Fibroblast of pulmonary artery (primary cell): ENCODE results near the gene NUDT1.

Experiments used
- DNase-seq: peaks from one replicate; pipeline ENCODE4 v3.0.0-alpha.2; 2010; ENCODE audit warnings: low read depth
- H3K4me3 ChIP-seq: replicated peaks from 2 replicates; pipeline ENCODE4 v1.5.1; 2011; ENCODE audit warnings: low read depth, mild to moderate bottlenecking, control low read depth, low read length, moderate library complexity
- CTCF ChIP-seq: IDR thresholded peaks from 2 replicates; pipeline ENCODE4 v1.5.1; 2011; ENCODE audit warnings: mild to moderate bottlenecking, control low read depth, low read length, inconsistent platforms; ENCODE audit errors: missing control alignments

Gene NUDT1

GRCh38 chr7:2208712-2209111 is 33.3 kb upstream of the NUDT1 start:
- no peak overlapping the region for H3K4me3 ChIP-seq
- TF ChIP-seq CTCF, result no peak
- DNase-seq, result no peak

GRCh38 chr7:2209146-2209960 is 32.7 kb upstream of the NUDT1 start:
- DNase-seq, result peak; percentile 78
- H3K4me3 ChIP-seq, result no peak overlapping the region
- peak; percentile 84 for TF ChIP-seq CTCF

- H3K4me3 ChIP-seq, result no peak overlapping the region
- TF ChIP-seq CTCF, result no peak
- DNase-seq, result no peak
These were observed 32.1 kb upstream of the NUDT1 start for GRCh38 chr7:2209961-2210323.

- no peak for TF ChIP-seq CTCF
- no peak overlapping the region for H3K4me3 ChIP-seq
- no peak for DNase-seq
These were observed 31.3 kb upstream of the NUDT1 start for GRCh38 chr7:2210551-2211258.

- TF ChIP-seq CTCF, result no peak
- no peak overlapping the region for H3K4me3 ChIP-seq
- no peak for DNase-seq
These were observed 30.7 kb upstream of the NUDT1 start for GRCh38 chr7:2211259-2211880.

- DNase-seq, result no peak
- TF ChIP-seq CTCF, result no peak
- no peak overlapping the region for H3K4me3 ChIP-seq
These were observed 30.1 kb upstream of the NUDT1 start for GRCh38 chr7:2211926-2212325.
